C4-2B (cell line): Measurements from ENCODE around the gene DNM1.
"Not testable (repeated sequence)": the region's sequence is repeated elsewhere in the genome, so short reads cannot be mapped to it uniquely, and the experiment has no call there.

ENCODE experiments used
- H3K27ac ChIP-seq: fragments of 450-650 bp; 2 replicates; pipeline ENCODE4 v1.5.1; 2017
- CTCF ChIP-seq: fragments of 450-650 bp; conservative IDR thresholded peaks from 2 replicates; pipeline ENCODE4 v1.5.1; 2017; ENCODE audit warnings: mild to moderate bottlenecking
- ZFX ChIP-seq: fragments of 450-650 bp; IDR thresholded peaks from 2 replicates; pipeline ENCODE4 v1.6.1; 2017

DNM1 gene

GRCh38 chr9:128219831-128220230 is 16.7 kb downstream of the DNM1 start:
- H3K27ac ChIP-seq = no peak overlapping the region
- TF ChIP-seq CTCF = no peak
- TF ChIP-seq ZFX = no peak

GRCh38 chr9:128222026-128222425 is 18.8 kb downstream of the DNM1 start:
- no peak overlapping the region for H3K27ac ChIP-seq
- TF ChIP-seq ZFX (no peak), CTCF (no peak)

- no peak overlapping the region for H3K27ac ChIP-seq
- TF ChIP-seq ZFX (no peak), CTCF (no peak)
Observed at GRCh38 chr9:128222880-128223670, 19.9 kb downstream of the DNM1 start.

- TF ChIP-seq ZFX (no peak), CTCF (no peak)
Observed at GRCh38 chr9:128224877-128225276, 21.7 kb downstream of the DNM1 start.

GRCh38 chr9:128225770-128226411 is 22.7 kb downstream of the DNM1 start:
- H3K27ac ChIP-seq = no peak overlapping the region
- TF ChIP-seq ZFX = no peak
- no peak for TF ChIP-seq CTCF

More at GRCh38 chr9:128224877-128225276, 21.7 kb downstream of the DNM1 start:
- H3K27ac ChIP-seq = no peak overlapping the region

- TF ChIP-seq CTCF = no peak
- TF ChIP-seq ZFX = no peak
- H3K27ac ChIP-seq = no peak overlapping the region
Observed at GRCh38 chr9:128226412-128226801, 23.2 kb downstream of the DNM1 start.

GRCh38 chr9:128230897-128231296 is 27.7 kb downstream of the DNM1 start:
- H3K27ac ChIP-seq = not testable (repeated sequence)
